Inferior parietal cortex (tissue), 1 donor: ENCODE data around the gene ARL13A.
"Not testable (repeated sequence)": the region's sequence is repeated elsewhere in the genome, so short reads cannot be mapped to it uniquely, and the experiment has no call there.

ENCODE experiments used
- DNase-seq: peaks from one replicate; pipeline ENCODE4 v3.0.0-alpha.2; 2016; ENCODE audit errors: extremely low spot score

Gene ARL13A

GRCh38 chrX:100969408-100969807 is at the start of gene ARL13A:
ARL13A (plus strand) TSS chrX:100969708; CDS start chrX:100973690, 3,982 bp downstream.
- no peak for DNase-seq

GRCh38 chrX:100924375-100924774 is 45.1 kb upstream of the ARL13A start:
- DNase-seq, result no peak

- no peak for DNase-seq
Observed at GRCh38 chrX:100926453-100926852, 43.1 kb upstream of the ARL13A start.

- no peak for DNase-seq
Observed at GRCh38 chrX:100928660-100929613, 40.6 kb upstream of the ARL13A start, which contains the start of gene XKRX. XKRX (minus strand) TSS chrX:100928917; CDS start chrX:100928304, 613 bp downstream.

- no peak for DNase-seq
Observed at GRCh38 chrX:100931218-100931924, 38.1 kb upstream of the ARL13A start.

- no peak for DNase-seq
Observed at GRCh38 chrX:100931925-100932285, 37.6 kb upstream of the ARL13A start.

GRCh38 chrX:100935767-100936166 is 33.7 kb upstream of the ARL13A start:
- no peak for DNase-seq

- no peak for DNase-seq
Observed at GRCh38 chrX:100939333-100939732, 30.2 kb upstream of the ARL13A start.

GRCh38 chrX:100944601-100945000 is 24.9 kb upstream of the ARL13A start:
- no peak for DNase-seq

GRCh38 chrX:100946299-100946927 is 23.1 kb upstream of the ARL13A start:
- no peak for DNase-seq

- no peak for DNase-seq
Observed at GRCh38 chrX:100948557-100948956, 21.0 kb upstream of the ARL13A start.

- DNase-seq, result no peak
Observed at GRCh38 chrX:100962811-100963210, 6.7 kb upstream of the ARL13A start.

GRCh38 chrX:100964362-100964761 is 5.1 kb upstream of the ARL13A start:
- no peak for DNase-seq

GRCh38 chrX:100969936-100970335 is 428 bp downstream of the ARL13A start:
- DNase-seq, result no peak

GRCh38 chrX:100973411-100973810 is 3.9 kb downstream of the ARL13A start:
- DNase-seq, result no peak

GRCh38 chrX:100975212-100975611 is 5.7 kb downstream of the ARL13A start:
- no peak for DNase-seq

GRCh38 chrX:100976211-100976610 is 6.7 kb downstream of the ARL13A start:
- DNase-seq, result no peak

GRCh38 chrX:100979881-100980607 is 10.5 kb downstream of the ARL13A start:
- no peak for DNase-seq

GRCh38 chrX:100980608-100981497 is 11.3 kb downstream of the ARL13A start:
- DNase-seq, result no peak

GRCh38 chrX:100981498-100981845 is 12.0 kb downstream of the ARL13A start:
- not testable (repeated sequence) for DNase-seq

GRCh38 chrX:100984818-100985217 is 15.3 kb downstream of the ARL13A start:
- DNase-seq, result no peak
